Measurements from ENCODE around the gene TMEM91.
"Not testable (repeated sequence)": the region's sequence is repeated elsewhere in the genome, so short reads cannot be mapped to it uniquely, and the experiment has no call there.

Gene TMEM91

GRCh38 chr19:41376998-41377365, 649 bp downstream of the TMEM91 start:
- peak overlapping the region; percentile 15 for H3K23ac ChIP-seq (ENCODE audit: low read length)
- H2BK15ac ChIP-seq (replicated peaks; ENCODE audit: low read depth): no peak overlapping the region
- H3K79me2 ChIP-seq (ENCODE audit: control insufficient read depth, insufficient read depth, low read length): no peaks in the 10 kb centered on the region
- H3K56ac ChIP-seq (ENCODE audit: low read length): peak overlapping the region; percentile 88
- H2BK120ac ChIP-seq (ENCODE audit: low read depth, low read length): no peak overlapping the region
- H4K8ac ChIP-seq (ENCODE audit: low read depth, low read length): no peak overlapping the region
- no peaks in the 10 kb centered on the region for H3K27me3 ChIP-seq (ENCODE audit: insufficient read depth, low read length, poor library complexity)
- peak overlapping the region; percentile 85 for H3K4me2 ChIP-seq (ENCODE audit: low read length)
- H2AK5ac ChIP-seq (ENCODE audit: low read length): no peak overlapping the region
- WGBS (ENCODE audit: extremely low coverage, insufficient coverage, low lambda C conversion rate): no CpG with 5 or more reads among the region's 8 CpGs
- H3K18ac ChIP-seq (ENCODE audit: low read length): no peak overlapping the region
- no peak overlapping the region for H3K4me3 ChIP-seq (ENCODE audit: low read length)
- H2BK5ac ChIP-seq (ENCODE audit: low read length): no peak overlapping the region
- no peak overlapping the region for H4K5ac ChIP-seq (ENCODE audit: low read length)
- H3K79me1 ChIP-seq (ENCODE audit: low read length): peaks cover 2% of the 10 kb centered on the region
- DNase-seq: no peak
- no peaks in the 10 kb centered on the region for H3K36me3 ChIP-seq (ENCODE audit: control insufficient read depth, insufficient read depth, low read length)
- H3K4me1 ChIP-seq (ENCODE audit: control insufficient read depth, low read depth, low read length): no peaks in the 10 kb centered on the region
- no peak overlapping the region for H3K27ac ChIP-seq (ENCODE audit: low read depth, low read length)
- no peak overlapping the region for H3K4ac ChIP-seq (ENCODE audit: low read depth, low read length)
- H3K9ac ChIP-seq (ENCODE audit: low read length): peak overlapping the region; percentile 80

DNA sequence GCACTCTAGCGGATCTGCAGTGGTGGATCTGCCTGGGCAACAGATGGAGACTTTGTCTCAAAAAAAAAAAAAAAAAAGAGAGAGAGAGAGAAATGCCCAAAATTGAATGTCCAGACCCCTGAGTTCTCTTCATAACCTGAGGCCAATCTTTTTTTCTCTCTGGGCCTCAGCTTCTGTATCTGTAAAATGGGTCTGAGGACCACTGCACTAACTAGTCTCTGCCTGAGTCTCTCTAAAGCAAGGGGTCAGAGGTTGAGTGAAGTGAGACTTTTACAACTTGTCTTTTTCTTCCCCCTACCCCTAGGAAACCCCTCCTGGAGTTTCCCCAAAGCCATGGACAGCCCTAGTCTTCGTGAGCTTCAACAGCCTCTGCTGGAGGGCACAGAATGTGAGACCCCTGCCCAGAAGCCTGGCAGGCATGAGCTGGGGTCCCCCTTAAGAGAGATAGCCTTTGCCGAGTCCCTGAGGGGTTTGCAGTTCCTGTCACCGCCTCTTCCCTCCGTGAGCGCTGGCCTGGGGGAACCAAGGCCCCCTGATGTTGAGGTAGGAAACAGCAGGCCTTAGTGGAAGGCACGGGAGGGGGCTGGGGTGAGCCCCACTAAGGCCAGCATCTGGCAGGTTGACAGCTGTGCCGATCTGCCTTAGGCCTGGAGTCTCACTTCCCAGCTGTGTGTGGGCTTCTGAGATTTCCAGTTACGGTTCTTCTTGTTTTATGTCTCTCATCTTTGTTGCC, 1.8 kb downstream of the TMEM91 start:
- no peak overlapping the region for H2BK120ac ChIP-seq (ENCODE audit: low read depth, low read length)
- no peaks in the 10 kb centered on the region for H3K79me2 ChIP-seq (ENCODE audit: control insufficient read depth, insufficient read depth, low read length)
- peak; percentile 80 for DNase-seq
- H3K4ac ChIP-seq (ENCODE audit: low read depth, low read length): no peak overlapping the region
- no peak overlapping the region for H3K27ac ChIP-seq (ENCODE audit: low read depth, low read length)
- H2BK15ac ChIP-seq (replicated peaks; ENCODE audit: low read depth): no peak overlapping the region
- H3K79me1 ChIP-seq (ENCODE audit: low read length): peaks cover 2% of the 10 kb centered on the region
- H3K4me1 ChIP-seq (ENCODE audit: control insufficient read depth, low read depth, low read length): no peaks in the 10 kb centered on the region
- no CpG with 5 or more reads among the region's 9 CpGs for WGBS (ENCODE audit: extremely low coverage, insufficient coverage, low lambda C conversion rate)
- no peak overlapping the region for H3K23ac ChIP-seq (ENCODE audit: low read length)
- no peak overlapping the region for H3K56ac ChIP-seq (ENCODE audit: low read length)
- H4K8ac ChIP-seq (ENCODE audit: low read depth, low read length): no peak overlapping the region
- no peak overlapping the region for H3K9ac ChIP-seq (ENCODE audit: low read length)
- H2AK5ac ChIP-seq (ENCODE audit: low read length): no peak overlapping the region
- H4K5ac ChIP-seq (ENCODE audit: low read length): no peak overlapping the region
- H3K27me3 ChIP-seq (ENCODE audit: insufficient read depth, low read length, poor library complexity): no peaks in the 10 kb centered on the region
- H3K4me2 ChIP-seq (ENCODE audit: low read length): no peak overlapping the region
- H2BK5ac ChIP-seq (ENCODE audit: low read length): no peak overlapping the region
- H3K4me3 ChIP-seq (ENCODE audit: low read length): no peak overlapping the region
- H3K36me3 ChIP-seq (ENCODE audit: control insufficient read depth, insufficient read depth, low read length): no peaks in the 10 kb centered on the region
- H3K18ac ChIP-seq (ENCODE audit: low read length): no peak overlapping the region

GRCh38 chr19:41381536-41381935, 5.2 kb downstream of the TMEM91 start:
- H3K18ac ChIP-seq (ENCODE audit: low read length); H2BK15ac ChIP-seq (replicated peaks; ENCODE audit: low read depth); H2AK5ac ChIP-seq (ENCODE audit: low read length); H3K4me3 ChIP-seq (ENCODE audit: low read length); H3K9ac ChIP-seq (ENCODE audit: low read length); H3K23ac ChIP-seq (ENCODE audit: low read length); H3K4ac ChIP-seq (ENCODE audit: low read depth, low read length); H3K79me1 ChIP-seq (ENCODE audit: low read length); H3K36me3 ChIP-seq (ENCODE audit: control insufficient read depth, insufficient read depth, low read length); H2BK5ac ChIP-seq (ENCODE audit: low read length); H3K79me2 ChIP-seq (ENCODE audit: control insufficient read depth, insufficient read depth, low read length); H4K5ac ChIP-seq (ENCODE audit: low read length); H3K4me1 ChIP-seq (ENCODE audit: control insufficient read depth, low read depth, low read length); H3K27me3 ChIP-seq (ENCODE audit: insufficient read depth, low read length, poor library complexity); H2BK120ac ChIP-seq (ENCODE audit: low read depth, low read length); H3K27ac ChIP-seq (ENCODE audit: low read depth, low read length); H4K8ac ChIP-seq (ENCODE audit: low read depth, low read length); H3K56ac ChIP-seq (ENCODE audit: low read length); H3K4me2 ChIP-seq (ENCODE audit: low read length); DNase-seq: not testable (repeated sequence)
- no CpG with 5 or more reads among the region's 8 CpGs for WGBS (ENCODE audit: extremely low coverage, insufficient coverage, low lambda C conversion rate)

- Histone ChIP-seq H3K27me3 (ENCODE audit: insufficient read depth, low read length, poor library complexity) (no peaks in the 10 kb centered on the region), H3K27ac (ENCODE audit: low read depth, low read length) (no peak overlapping the region), H2BK5ac (ENCODE audit: low read length) (no peak overlapping the region), H3K56ac (ENCODE audit: low read length) (no peak overlapping the region), H3K79me1 (ENCODE audit: low read length) (no peaks in the 10 kb centered on the region), H3K36me3 (ENCODE audit: control insufficient read depth, insufficient read depth, low read length) (no peaks in the 10 kb centered on the region), H3K4me1 (ENCODE audit: control insufficient read depth, low read depth, low read length) (no peaks in the 10 kb centered on the region), H3K4me2 (ENCODE audit: low read length) (no peak overlapping the region), H2BK15ac (replicated peaks; ENCODE audit: low read depth) (no peak overlapping the region), H3K9ac (ENCODE audit: low read length) (no peak overlapping the region), H3K18ac (ENCODE audit: low read length) (no peak overlapping the region), H3K4ac (ENCODE audit: low read depth, low read length) (no peak overlapping the region), H4K5ac (ENCODE audit: low read length) (no peak overlapping the region), H4K8ac (ENCODE audit: low read depth, low read length) (no peak overlapping the region), H2AK5ac (ENCODE audit: low read length) (no peak overlapping the region), H3K79me2 (ENCODE audit: control insufficient read depth, insufficient read depth, low read length) (no peaks in the 10 kb centered on the region), H2BK120ac (ENCODE audit: low read depth, low read length) (no peak overlapping the region), H3K23ac (ENCODE audit: low read length) (no peak overlapping the region), H3K4me3 (ENCODE audit: low read length) (no peak overlapping the region)
- DNase-seq: no peak
- WGBS (ENCODE audit: extremely low coverage, insufficient coverage, low lambda C conversion rate): no CpG with 5 or more reads among the region's 5 CpGs
Observed at GRCh38 chr19:41384351-41384750, 8.0 kb downstream of the TMEM91 start.

DNA sequence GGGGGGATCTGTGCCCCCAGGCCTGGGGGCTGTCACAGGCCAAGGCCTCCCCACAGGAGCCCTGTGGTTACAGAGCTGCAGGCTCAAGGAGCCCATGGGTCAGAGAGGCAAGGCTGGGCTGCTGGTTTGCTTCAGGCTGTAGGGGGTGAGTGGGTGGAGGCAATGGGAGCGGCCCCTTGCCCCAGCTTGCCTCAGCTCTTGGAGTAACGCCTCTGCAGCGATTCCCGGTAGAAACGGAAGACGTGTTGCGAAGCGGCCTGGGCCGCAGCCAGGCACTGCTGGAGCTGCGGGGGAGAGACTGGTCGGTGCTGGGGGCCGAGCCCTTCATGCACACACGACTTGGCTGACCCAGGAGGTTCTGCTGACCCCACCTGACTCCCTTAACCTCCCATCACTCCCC, 10.1 kb downstream of the TMEM91 start:
- Histone ChIP-seq H3K27me3 (ENCODE audit: insufficient read depth, low read length, poor library complexity) (no peaks in the 10 kb centered on the region), H2BK15ac (replicated peaks; ENCODE audit: low read depth) (no peak overlapping the region), H3K18ac (ENCODE audit: low read length) (no peak overlapping the region)

DNA sequence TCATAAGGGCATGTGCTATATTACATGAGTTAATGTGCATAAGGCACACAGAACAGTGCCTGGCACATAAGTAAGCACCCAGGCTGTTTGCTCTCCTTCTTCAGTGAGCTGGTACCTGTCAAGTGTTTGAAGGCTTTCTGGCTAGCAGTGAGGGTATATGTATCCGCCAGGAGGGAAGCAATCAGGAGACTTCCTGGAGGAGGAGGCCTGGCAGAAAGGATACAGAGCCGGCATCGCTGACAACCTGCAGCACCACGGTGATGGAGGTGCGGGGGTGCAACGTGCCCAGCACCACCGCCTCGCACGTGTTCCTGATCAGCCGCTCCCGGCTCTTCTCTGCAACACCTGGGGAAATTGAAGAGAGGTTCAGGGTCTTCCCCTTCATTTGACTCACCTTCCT, 15.3 kb downstream of the TMEM91 start:
- Histone ChIP-seq H3K27ac (ENCODE audit: low read depth, low read length) (no peak overlapping the region), H4K5ac (ENCODE audit: low read length) (no peak overlapping the region), H3K4ac (ENCODE audit: low read depth, low read length) (no peak overlapping the region), H3K79me1 (ENCODE audit: low read length) (peaks cover 6% of the 10 kb centered on the region), H3K56ac (ENCODE audit: low read length) (no peak overlapping the region), H3K4me1 (ENCODE audit: control insufficient read depth, low read depth, low read length) (no peaks in the 10 kb centered on the region), H3K4me2 (ENCODE audit: low read length) (no peak overlapping the region), H3K9ac (ENCODE audit: low read length) (no peak overlapping the region), H3K79me2 (ENCODE audit: control insufficient read depth, insufficient read depth, low read length) (peaks cover 9% of the 10 kb centered on the region), H2BK5ac (ENCODE audit: low read length) (no peak overlapping the region), H4K8ac (ENCODE audit: low read depth, low read length) (no peak overlapping the region), H3K23ac (ENCODE audit: low read length) (no peak overlapping the region), H3K4me3 (ENCODE audit: low read length) (no peak overlapping the region), H3K36me3 (ENCODE audit: control insufficient read depth, insufficient read depth, low read length) (peaks cover 5% of the 10 kb centered on the region), H2AK5ac (ENCODE audit: low read length) (no peak overlapping the region), H3K18ac (ENCODE audit: low read length) (no peak overlapping the region), H2BK15ac (replicated peaks; ENCODE audit: low read depth) (no peak overlapping the region), H2BK120ac (ENCODE audit: low read depth, low read length) (no peak overlapping the region), H3K27me3 (ENCODE audit: insufficient read depth, low read length, poor library complexity) (no peaks in the 10 kb centered on the region)
- WGBS (ENCODE audit: extremely low coverage, insufficient coverage, low lambda C conversion rate): no CpG with 5 or more reads among the region's 11 CpGs
- no peak for DNase-seq

More for the DNA sequence above, 10.1 kb downstream of the TMEM91 start:
- Histone ChIP-seq H4K5ac (ENCODE audit: low read length) (no peak overlapping the region), H3K79me2 (ENCODE audit: control insufficient read depth, insufficient read depth, low read length) (no peaks in the 10 kb centered on the region), H3K27ac (ENCODE audit: low read depth, low read length) (no peak overlapping the region), H3K4ac (ENCODE audit: low read depth, low read length) (no peak overlapping the region), H3K79me1 (ENCODE audit: low read length) (no peaks in the 10 kb centered on the region), H2BK5ac (ENCODE audit: low read length) (no peak overlapping the region), H2BK120ac (ENCODE audit: low read depth, low read length) (no peak overlapping the region), H4K8ac (ENCODE audit: low read depth, low read length) (no peak overlapping the region), H3K9ac (ENCODE audit: low read length) (no peak overlapping the region), H2AK5ac (ENCODE audit: low read length) (no peak overlapping the region), H3K36me3 (ENCODE audit: control insufficient read depth, insufficient read depth, low read length) (peaks cover under 1% of the 10 kb centered on the region), H3K23ac (ENCODE audit: low read length) (no peak overlapping the region), H3K4me1 (ENCODE audit: control insufficient read depth, low read depth, low read length) (no peaks in the 10 kb centered on the region), H3K4me2 (ENCODE audit: low read length) (no peak overlapping the region), H3K56ac (ENCODE audit: low read length) (no peak overlapping the region), H3K4me3 (ENCODE audit: low read length) (no peak overlapping the region)
- no CpG with 5 or more reads among the region's 13 CpGs for WGBS (ENCODE audit: extremely low coverage, insufficient coverage, low lambda C conversion rate)
- DNase-seq: no peak

Measured in mesendoderm (in vitro differentiated cells).